GM20431 (cell line): ENCODE measurements around the gene GAP43.

Experiments used
- in situ Hi-C: fragments of 300-500 bp; cut with MseI, MboI; formaldehyde crosslinking; loops from one replicate; pipeline ENCODE4 v1.15.0; 2020; ENCODE audit warnings: low sequenced_read_pairs; ENCODE audit not compliant: unreplicated experiment

The GAP43 gene

GRCh38 chr3:115659253-115660220 lies 36.2 kb downstream of the GAP43 start:
- in situ Hi-C loops = no loop called here

- in situ Hi-C loops = no loop called here
These were observed 37.5 kb downstream of the GAP43 start for GRCh38 chr3:115660646-115661337.

- in situ Hi-C loops = no loop called here
These were observed 39.0 kb downstream of the GAP43 start for GRCh38 chr3:115662356-115662755.

GRCh38 chr3:115663414-115663813 lies 40.1 kb downstream of the GAP43 start:
- in situ Hi-C loops = no loop called here

GRCh38 chr3:115666081-115666480 lies 42.8 kb downstream of the GAP43 start:
- in situ Hi-C loops = no loop called here

- in situ Hi-C loops = no loop called here
These were observed 43.8 kb downstream of the GAP43 start for GRCh38 chr3:115666920-115667737.

- in situ Hi-C loops = no loop called here
These were observed 44.4 kb downstream of the GAP43 start for GRCh38 chr3:115667738-115668065.

GRCh38 chr3:115670911-115671310 lies 47.6 kb downstream of the GAP43 start:
- in situ Hi-C loops = no loop called here

GRCh38 chr3:115671761-115672455 lies 48.6 kb downstream of the GAP43 start:
- in situ Hi-C loops = no loop called here

GRCh38 chr3:115673881-115674280 lies 50.6 kb downstream of the GAP43 start:
- in situ Hi-C loops = no loop called here

GRCh38 chr3:115676336-115676735 lies 53.0 kb downstream of the GAP43 start:
- in situ Hi-C loops = loop anchor here (25.0 kb wide), 2 partner anchors 464 to 589 kb away; no protein-coding TSS in a partner anchor

GRCh38 chr3:115680803-115681345 lies 57.6 kb downstream of the GAP43 start:
- in situ Hi-C loops = loop anchor here (25.0 kb wide), 2 partner anchors 469 to 594 kb away; no protein-coding TSS in a partner anchor

- in situ Hi-C loops = loop anchor here (25.0 kb wide), 2 partner anchors 469 to 594 kb away; no protein-coding TSS in a partner anchor
These were observed 58.4 kb downstream of the GAP43 start for GRCh38 chr3:115681736-115682135.

GRCh38 chr3:115683305-115683704 lies 60.0 kb downstream of the GAP43 start:
- in situ Hi-C loops = loop anchor here (25.0 kb wide), 2 partner anchors 471 to 596 kb away; no protein-coding TSS in a partner anchor

- in situ Hi-C loops = loop anchor here (25.0 kb wide), 2 partner anchors 471 to 596 kb away; no protein-coding TSS in a partner anchor
These were observed 60.5 kb downstream of the GAP43 start for GRCh38 chr3:115683773-115684172.

- in situ Hi-C loops = loop anchor here (25.0 kb wide), 2 partner anchors 473 to 598 kb away; no protein-coding TSS in a partner anchor
These were observed 61.8 kb downstream of the GAP43 start for GRCh38 chr3:115685097-115685496.

GRCh38 chr3:115687721-115688120 lies 64.4 kb downstream of the GAP43 start:
- in situ Hi-C loops = loop anchor here (25.0 kb wide), 2 partner anchors 475 to 600 kb away; no protein-coding TSS in a partner anchor

GRCh38 chr3:115688418-115688817 lies 65.1 kb downstream of the GAP43 start:
- in situ Hi-C loops = loop anchor here (25.0 kb wide), 2 partner anchors 476 to 601 kb away; no protein-coding TSS in a partner anchor

- in situ Hi-C loops = loop anchor here (25.0 kb wide), 2 partner anchors 478 to 603 kb away; no protein-coding TSS in a partner anchor
These were observed 66.6 kb downstream of the GAP43 start for GRCh38 chr3:115689928-115690327.
